Bronchial epithelial cell (primary cell): Measurements from ENCODE around the gene DTD1. TPM values are rescaled to one million over a fixed set of nuclear protein-coding genes. Genes with fewer than 3 reads are reported as not detected.

ENCODE experiments used
- DNase-seq: peaks from one replicate; pipeline ENCODE4 v3.0.0-alpha.2; 2010; ENCODE audit warnings: low read depth
- FAIRE-seq: peaks from 2 replicates; lab custom pipeline; 2011; peaks lifted over from hg19 to GRCh38; lab: Jason Lieb, UNC
- H3K27me3 ChIP-seq: 2 replicates; pipeline ENCODE4 v1.5.1; 2011; ENCODE audit warnings: low read length; ENCODE audit not compliant: control insufficient read depth, insufficient read depth
- H3K36me3 ChIP-seq: 2 replicates; pipeline ENCODE4 v1.5.1; 2011; ENCODE audit warnings: low read length; ENCODE audit not compliant: control insufficient read depth, insufficient read depth
- H3K4me3 ChIP-seq: 2 replicates; pipeline ENCODE4 v1.5.1; 2011; ENCODE audit warnings: mild to moderate bottlenecking, low read depth, low read length, control low read depth
- total RNA-seq: library from RNA; depleted of rRNA; stranded (reverse); fragments of >200 nt; gene quantifications from 2 replicates; pipeline ENCODE4 v1.2.1, GENCODE V29; 2014
- TF ChIP-seq, protein P1 (sequence below): IDR thresholded peaks from 2 replicates; pipeline ENCODE4 v1.5.1; 2011; ENCODE audit warnings: mild to moderate bottlenecking, moderate library complexity, low read length, control low read depth, inconsistent platforms; ENCODE audit not compliant: insufficient read depth, severe bottlenecking

DTD1 gene
- total RNA-seq, 1 donor from 2014 or later: 197 TPM

DNA sequence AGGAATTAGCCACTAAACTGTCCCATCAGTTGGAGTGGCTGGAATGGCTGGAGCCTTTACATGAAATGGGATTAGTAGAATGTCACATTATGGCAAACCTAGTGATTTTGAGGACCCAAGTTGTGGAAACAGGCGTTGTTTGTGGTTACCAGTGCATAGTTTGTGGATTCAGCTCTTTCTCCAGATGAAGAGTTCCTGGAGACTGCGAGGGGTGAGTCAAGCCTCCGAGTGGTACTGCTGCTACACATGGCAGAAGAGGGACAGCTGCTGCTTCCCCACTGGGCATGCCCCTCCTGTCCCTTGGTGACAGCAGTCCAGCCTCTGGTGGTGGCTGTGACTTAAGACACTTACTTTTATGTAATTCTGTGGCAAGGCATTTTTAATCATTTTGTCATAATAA lies 131.6 kb downstream of the DTD1 start:
- Histone ChIP-seq H3K27me3 (no peaks in the 10 kb centered on the region), H3K4me3 (no peak overlapping the region), H3K36me3 (no peaks in the 10 kb centered on the region)
- TF ChIP-seq, protein P1, sequence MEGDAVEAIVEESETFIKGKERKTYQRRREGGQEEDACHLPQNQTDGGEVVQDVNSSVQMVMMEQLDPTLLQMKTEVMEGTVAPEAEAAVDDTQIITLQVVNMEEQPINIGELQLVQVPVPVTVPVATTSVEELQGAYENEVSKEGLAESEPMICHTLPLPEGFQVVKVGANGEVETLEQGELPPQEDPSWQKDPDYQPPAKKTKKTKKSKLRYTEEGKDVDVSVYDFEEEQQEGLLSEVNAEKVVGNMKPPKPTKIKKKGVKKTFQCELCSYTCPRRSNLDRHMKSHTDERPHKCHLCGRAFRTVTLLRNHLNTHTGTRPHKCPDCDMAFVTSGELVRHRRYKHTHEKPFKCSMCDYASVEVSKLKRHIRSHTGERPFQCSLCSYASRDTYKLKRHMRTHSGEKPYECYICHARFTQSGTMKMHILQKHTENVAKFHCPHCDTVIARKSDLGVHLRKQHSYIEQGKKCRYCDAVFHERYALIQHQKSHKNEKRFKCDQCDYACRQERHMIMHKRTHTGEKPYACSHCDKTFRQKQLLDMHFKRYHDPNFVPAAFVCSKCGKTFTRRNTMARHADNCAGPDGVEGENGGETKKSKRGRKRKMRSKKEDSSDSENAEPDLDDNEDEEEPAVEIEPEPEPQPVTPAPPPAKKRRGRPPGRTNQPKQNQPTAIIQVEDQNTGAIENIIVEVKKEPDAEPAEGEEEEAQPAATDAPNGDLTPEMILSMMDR: no peak
- DNase-seq (no peak), FAIRE-seq (no peak)

DNA sequence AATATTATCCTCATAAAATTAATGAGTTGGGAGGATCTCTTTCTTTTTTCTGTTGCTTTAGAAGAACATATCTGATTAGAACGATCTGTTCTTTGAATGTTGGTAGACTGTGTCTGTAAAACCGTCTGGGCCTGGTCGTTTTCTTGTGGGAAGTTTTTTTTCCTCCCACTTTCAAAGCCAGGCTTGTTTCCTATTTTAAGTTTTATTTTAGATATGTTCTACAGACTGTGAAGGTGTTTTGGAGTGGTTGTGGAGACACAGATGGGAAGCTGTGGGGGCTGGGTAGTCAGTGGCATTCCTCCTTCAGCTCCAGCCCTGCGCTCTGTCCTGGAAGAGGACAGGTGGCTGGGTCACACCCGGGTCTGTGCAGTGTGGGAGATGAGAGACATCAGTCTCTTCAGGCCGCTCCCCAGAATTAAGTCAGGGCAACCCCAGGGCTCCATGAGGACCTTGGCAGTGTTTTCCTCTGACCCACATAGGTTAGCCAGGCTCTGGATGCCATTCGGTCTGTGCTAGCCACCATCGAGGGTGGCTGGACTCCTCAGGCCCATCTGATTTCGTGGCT lies 133.8 kb downstream of the DTD1 start:
- Histone ChIP-seq H3K4me3 (no peak overlapping the region), H3K36me3 (no peaks in the 10 kb centered on the region), H3K27me3 (no peaks in the 10 kb centered on the region)
- TF ChIP-seq, protein P1: no peak
- DNase-seq: no peak
- FAIRE-seq: no peak

DNA sequence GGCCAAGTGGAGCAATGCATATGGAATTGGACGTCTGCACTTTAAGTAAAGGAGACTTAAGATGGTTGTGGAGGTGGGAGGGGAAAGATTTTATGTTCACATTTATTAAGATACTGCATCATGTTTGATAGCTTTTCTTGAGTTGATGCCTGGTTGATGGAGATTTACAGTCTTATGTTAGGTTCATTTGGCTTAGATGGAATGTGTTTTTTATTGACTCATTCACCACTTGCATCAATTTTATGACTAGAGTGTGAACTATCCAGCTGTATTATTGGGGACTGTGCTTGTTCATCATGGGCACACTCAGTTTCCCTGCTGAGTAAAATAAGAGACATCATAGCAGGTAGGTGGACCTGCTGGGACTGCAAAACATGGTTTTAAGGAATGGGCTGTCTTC lies 134.5 kb downstream of the DTD1 start:
- Histone ChIP-seq H3K36me3 (no peaks in the 10 kb centered on the region), H3K27me3 (no peaks in the 10 kb centered on the region), H3K4me3 (no peak overlapping the region)
- DNase-seq (peak; percentile 23), FAIRE-seq (no peak)
- TF ChIP-seq, protein P1: no peak

DNA sequence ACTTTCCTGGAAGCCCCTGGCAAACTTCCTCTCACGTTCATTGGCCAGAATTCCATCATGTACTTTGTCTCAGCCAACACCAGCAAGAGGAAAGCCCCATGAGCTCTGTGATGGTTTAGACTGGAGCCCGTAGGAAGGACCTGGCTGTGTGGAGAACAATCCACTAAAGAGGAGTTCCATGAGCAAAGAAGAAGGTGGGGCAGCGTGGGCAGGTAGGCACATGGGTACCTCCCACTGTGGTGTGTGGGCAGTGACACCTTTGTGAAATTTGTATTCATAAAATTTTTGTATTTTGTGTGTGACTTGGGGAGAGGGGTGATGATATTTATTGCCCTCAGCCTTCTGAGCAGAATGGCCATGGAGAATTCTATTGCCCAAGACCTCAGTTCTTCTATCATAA lies 136.2 kb downstream of the DTD1 start:
- no peaks in the 10 kb centered on the region for H3K27me3 ChIP-seq
- no peaks in the 10 kb centered on the region for H3K36me3 ChIP-seq
- no peak for DNase-seq
- no peak overlapping the region for H3K4me3 ChIP-seq
- FAIRE-seq: no peak
- TF ChIP-seq, protein P1: no peak

DNA sequence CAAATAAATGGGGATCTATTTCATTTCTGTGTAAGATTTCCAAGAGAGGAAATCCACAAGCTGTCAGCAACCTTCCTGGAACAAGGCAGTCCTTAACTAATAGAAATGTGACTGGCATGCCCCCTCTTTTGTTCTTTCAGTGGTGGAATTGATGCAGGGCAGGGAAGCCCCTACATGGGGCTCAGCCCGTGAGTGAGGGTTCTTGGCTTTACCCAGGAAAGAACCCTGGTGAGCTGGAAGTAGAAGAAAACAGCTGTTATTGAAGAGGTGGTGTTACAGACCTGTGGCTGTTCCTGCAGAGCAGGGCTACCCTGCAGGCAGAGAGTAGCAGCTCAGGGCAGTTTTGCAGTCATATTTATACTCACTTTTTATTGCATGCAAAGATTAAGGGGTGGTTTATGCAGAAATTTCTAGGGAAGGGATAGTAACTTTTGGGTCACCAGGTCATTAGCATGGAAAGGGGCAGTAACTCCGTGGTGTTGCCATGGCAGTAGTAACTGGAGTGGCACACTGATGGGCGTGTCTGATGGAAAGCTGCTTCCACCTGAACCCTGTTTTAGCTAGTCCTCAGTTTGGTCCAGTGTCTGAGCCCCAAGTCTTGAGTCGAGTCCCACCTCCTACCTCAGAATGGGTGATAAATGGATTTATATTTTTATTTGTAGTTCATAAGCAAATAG lies 137.1 kb downstream of the DTD1 start:
- H3K36me3 ChIP-seq: no peaks in the 10 kb centered on the region
- DNase-seq (no peak), FAIRE-seq (no peak)
- H3K4me3 ChIP-seq: no peak overlapping the region
- TF ChIP-seq, protein P1: no peak
- H3K27me3 ChIP-seq: no peaks in the 10 kb centered on the region
